Trophoblast cell (in vitro differentiated cells and primary cell): ENCODE measurements around the gene ANKRD65.

Experiments
- DNase-seq, 2 donors: peaks; one replicate each; pipeline ENCODE4 v3.0.0-alpha.2; 2016
- H2AFZ ChIP-seq: 2 replicates; pipeline ENCODE4 v1.6.1; 2013; ENCODE audit warnings: low read length, moderate library complexity, mild to moderate bottlenecking; ENCODE audit not compliant: insufficient read depth, poor library complexity
- H2AK5ac ChIP-seq: 2 replicates; pipeline ENCODE4 v1.6.1; 2013; ENCODE audit warnings: mild to moderate bottlenecking, low read length
- H2BK120ac ChIP-seq: 2 replicates; pipeline ENCODE4 v1.6.1; 2013; ENCODE audit warnings: low read length, mild to moderate bottlenecking, moderate library complexity; ENCODE audit not compliant: insufficient read depth, poor library complexity
- H2BK12ac ChIP-seq: 2 replicates; pipeline ENCODE4 v1.6.1; 2013; ENCODE audit warnings: mild to moderate bottlenecking, low read length, moderate library complexity
- H2BK5ac ChIP-seq: 2 replicates; pipeline ENCODE4 v1.6.1; 2013; ENCODE audit warnings: low read length, low read depth, moderate library complexity, mild to moderate bottlenecking; ENCODE audit not compliant: poor library complexity
- H3K14ac ChIP-seq: 2 replicates; pipeline ENCODE4 v1.6.1; 2013; ENCODE audit warnings: mild to moderate bottlenecking, low read length
- H3K18ac ChIP-seq: 2 replicates; pipeline ENCODE4 v1.6.1; 2013; ENCODE audit warnings: mild to moderate bottlenecking, low read length
- H3K23ac ChIP-seq: 2 replicates; pipeline ENCODE4 v1.6.1; 2013; ENCODE audit warnings: low read length
- H3K27ac ChIP-seq: 2 replicates; pipeline ENCODE4 v1.5.1; 2013; ENCODE audit warnings: low read depth, mild to moderate bottlenecking, inconsistent platforms, low read length, moderate library complexity
- H3K27me3 ChIP-seq: 2 replicates; pipeline ENCODE4 v1.6.1; 2013; ENCODE audit warnings: inconsistent platforms, mild to moderate bottlenecking, low read length, moderate library complexity; ENCODE audit not compliant: insufficient read depth
- H3K36me3 ChIP-seq, 2 experiments: 1 replicate in 1 of 2; 2 replicates in 1 of 2; pipeline ENCODE4 v1.6.1; 2013; ENCODE audit warnings: low read length in 2 of 2, mild to moderate bottlenecking in 2 of 2, moderate library complexity in 1 of 2; ENCODE audit not compliant: insufficient read depth in 2 of 2, control insufficient read depth in 1 of 2
- H3K4ac ChIP-seq: 2 replicates; pipeline ENCODE4 v1.6.1; 2013; ENCODE audit warnings: low read depth, mild to moderate bottlenecking, low read length, moderate library complexity
- H3K4me1 ChIP-seq, 2 experiments: 1 replicate in 1 of 2; 2 replicates in 1 of 2; pipeline ENCODE4 v1.6.1; 2013; ENCODE audit warnings: low read length in 2 of 2, mild to moderate bottlenecking in 2 of 2, moderate library complexity in 1 of 2; ENCODE audit not compliant: insufficient read depth in 2 of 2, control insufficient read depth in 1 of 2
- H3K4me2 ChIP-seq: 2 replicates; pipeline ENCODE4 v1.6.1; 2013; ENCODE audit warnings: inconsistent platforms, mild to moderate bottlenecking, low read length, moderate library complexity
- H3K4me3 ChIP-seq: 2 replicates; pipeline ENCODE4 v1.5.1; 2013; ENCODE audit warnings: mild to moderate bottlenecking, low read depth, low read length, inconsistent platforms
- H3K79me1 ChIP-seq: one replicate; pipeline ENCODE4 v1.6.1; 2013; ENCODE audit warnings: low read length
- H3K79me2 ChIP-seq: 2 replicates; pipeline ENCODE4 v1.6.1; 2013; ENCODE audit warnings: low read length, mild to moderate bottlenecking; ENCODE audit not compliant: control insufficient read depth, insufficient read depth, poor library complexity
- H3K9ac ChIP-seq: 2 replicates; pipeline ENCODE4 v1.6.1; 2013; ENCODE audit warnings: mild to moderate bottlenecking, low read length
- H3K9me3 ChIP-seq: 2 replicates; pipeline ENCODE4 v1.6.1; 2013; ENCODE audit warnings: low read depth, mild to moderate bottlenecking, control low read depth, inconsistent platforms, low read length; ENCODE audit not compliant: insufficient read depth
- H4K12ac ChIP-seq: 2 replicates; pipeline ENCODE4 v1.6.1; 2013; ENCODE audit warnings: low read depth, mild to moderate bottlenecking, low read length, moderate library complexity
- H4K8ac ChIP-seq: 2 replicates; pipeline ENCODE4 v1.6.1; 2013; ENCODE audit warnings: low read depth, mild to moderate bottlenecking, low read length, moderate library complexity
- H4K91ac ChIP-seq: one replicate; pipeline ENCODE4 v1.6.1; 2013; ENCODE audit warnings: low read depth, mild to moderate bottlenecking, low read length, moderate library complexity
- WGBS: extraction: QIAGEN DNeasy Blood & Tissue Kit; methylation state at CpG from one replicate; pipeline ENCODE4 v1.1.7; 2013; ENCODE audit warnings: missing lambda C conversion rate; ENCODE audit not compliant: insufficient read length, insufficient coverage; ENCODE audit errors: extremely low coverage; 5-methylcytosine and 5-hydroxymethylcytosine counted together

Gene ANKRD65

GRCh38 chr1:1437033-1437903, 16.2 kb upstream of the ANKRD65 start:
- DNase-seq = no peak
- H2BK5ac ChIP-seq = no peak overlapping the region
- no peak overlapping the region for H3K9ac ChIP-seq
- no peaks in the 10 kb centered on the region for H3K27me3 ChIP-seq
- peak overlapping the region; percentile 53 for H3K4me3 ChIP-seq
- no peak overlapping the region for H2AK5ac ChIP-seq
- H3K23ac ChIP-seq = no peak overlapping the region
- H2AFZ ChIP-seq = no peak overlapping the region
- H3K4me2 ChIP-seq = peak overlapping the region; percentile 19
- H4K8ac ChIP-seq = no peak overlapping the region
- H3K79me1 ChIP-seq = peaks cover 36% of the 10 kb centered on the region
- H4K12ac ChIP-seq = no peak overlapping the region
- H2BK12ac ChIP-seq = no peak overlapping the region
- peaks cover 20 to 23% of the 10 kb centered on the region in 2 experiments for H3K36me3 ChIP-seq
- peak overlapping the region; percentile 13 for H3K4ac ChIP-seq
- no peak overlapping the region for H3K27ac ChIP-seq
- H3K14ac ChIP-seq = no peak overlapping the region
- no peak overlapping the region for H3K18ac ChIP-seq
- H3K4me1 ChIP-seq = peaks cover 51 to 56% of the 10 kb centered on the region in 2 experiments
- peaks cover 2% of the 10 kb centered on the region for H3K9me3 ChIP-seq
- WGBS = no CpG with 5 or more reads among the region's 31 CpGs
- no peak overlapping the region for H4K91ac ChIP-seq
- H2BK120ac ChIP-seq = no peak overlapping the region
- peaks cover 31% of the 10 kb centered on the region for H3K79me2 ChIP-seq

- no peak overlapping the region for H2BK5ac ChIP-seq
- peaks cover 41% of the 10 kb centered on the region for H3K79me1 ChIP-seq
- no CpG with 5 or more reads among the region's 7 CpGs for WGBS
Observed at GRCh38 chr1:1436630-1437032, 15.6 kb upstream of the ANKRD65 start.

GRCh38 chr1:1435911-1436629, 15.0 kb upstream of the ANKRD65 start:
- WGBS = no CpG with 5 or more reads among the region's 40 CpGs
- peak overlapping the region; percentile 70 for H3K4me3 ChIP-seq
- H4K91ac ChIP-seq = peak overlapping the region; percentile 67
- H2AFZ ChIP-seq = no peak overlapping the region
- H3K23ac ChIP-seq = no peak overlapping the region
- H2BK12ac ChIP-seq = no peak overlapping the region
- peaks cover 35% of the 10 kb centered on the region for H3K79me2 ChIP-seq
- H3K4me2 ChIP-seq = peak overlapping the region; percentile 68
- peaks cover 46% of the 10 kb centered on the region for H3K79me1 ChIP-seq
- H2BK120ac ChIP-seq = peak overlapping the region; percentile 10
- no peaks in the 10 kb centered on the region for H3K27me3 ChIP-seq
- peak overlapping the region; percentile 48 for H4K8ac ChIP-seq
- peak overlapping the region; percentile 67 for H3K9ac ChIP-seq
- peak overlapping the region; percentile 28 for H3K18ac ChIP-seq
- H3K9me3 ChIP-seq = peaks cover 2% of the 10 kb centered on the region
- peak; percentile 41 to 63 for DNase-seq
- no peak overlapping the region for H2BK5ac ChIP-seq
- H3K4me1 ChIP-seq = peaks cover 63 to 68% of the 10 kb centered on the region in 2 experiments
- peak overlapping the region; percentile 7 for H3K27ac ChIP-seq
- peaks cover 20 to 23% of the 10 kb centered on the region in 2 experiments for H3K36me3 ChIP-seq
- H4K12ac ChIP-seq = no peak overlapping the region
- peak overlapping the region; percentile 23 for H3K14ac ChIP-seq
- H2AK5ac ChIP-seq = peak overlapping the region; percentile 6
- H3K4ac ChIP-seq = peak overlapping the region; percentile 85

More at GRCh38 chr1:1436630-1437032, 15.6 kb upstream of the ANKRD65 start:
- Histone ChIP-seq H4K91ac (no peak overlapping the region), H3K27me3 (no peaks in the 10 kb centered on the region), H4K12ac (no peak overlapping the region), H2BK120ac (no peak overlapping the region), H3K79me2 (peaks cover 33% of the 10 kb centered on the region), H3K27ac (no peak overlapping the region), H3K4me1 (peaks cover 57 to 62% of the 10 kb centered on the region in 2 experiments), H4K8ac (no peak overlapping the region), H2AFZ (no peak overlapping the region), H3K36me3 (peaks cover 20 to 23% of the 10 kb centered on the region in 2 experiments), H3K14ac (peak overlapping the region; percentile 23), H2BK12ac (no peak overlapping the region), H3K23ac (no peak overlapping the region), H2AK5ac (no peak overlapping the region), H3K4ac (peak overlapping the region; percentile 13), H3K9ac (no peak overlapping the region), H3K18ac (no peak overlapping the region), H3K4me2 (peak overlapping the region; percentile 68), H3K9me3 (peaks cover 2% of the 10 kb centered on the region), H3K4me3 (peak overlapping the region; percentile 55)
- no peak for DNase-seq

- Histone ChIP-seq H3K4me2 (peak within 1 kb of the TSS; percentile 68), H2BK5ac (peak within 1 kb of the TSS; percentile 98), H3K14ac (peak within 1 kb of the TSS; percentile 97), H3K27me3 (no peaks in the 10 kb centered on the region), H4K8ac (peak within 1 kb of the TSS; percentile 48), H2AFZ (peak within 1 kb of the TSS; percentile 33), H2BK120ac (peak within 1 kb of the TSS; percentile 98), H3K9me3 (peaks cover 2% of the 10 kb centered on the region), H3K79me1 (peaks cover 53% of the 10 kb centered on the region), H3K23ac (no peak within 1 kb of the TSS), H4K12ac (peak within 1 kb of the TSS; percentile 68), H3K79me2 (peaks cover 35% of the 10 kb centered on the region), H3K4me1 (peaks cover 69 to 72% of the 10 kb centered on the region in 2 experiments), H2AK5ac (peak within 1 kb of the TSS; percentile 98), H3K9ac (peak within 1 kb of the TSS; percentile 67), H4K91ac (peak within 1 kb of the TSS; percentile 99), H2BK12ac (peak within 1 kb of the TSS; percentile 97), H3K4ac (peak within 1 kb of the TSS; percentile 85), H3K36me3 (peaks cover 17 to 19% of the 10 kb centered on the region in 2 experiments), H3K27ac (peak within 1 kb of the TSS; percentile 99), H3K4me3 (peak within 1 kb of the TSS; percentile 70), H3K18ac (peak within 1 kb of the TSS; percentile 99)
- WGBS = no CpG with 5 or more reads among the region's 89 CpGs
- peak; percentile 46 to 75 for DNase-seq
Observed at GRCh38 chr1:1435106-1435903, 14.2 kb upstream of the ANKRD65 start, which contains the start of gene VWA1. Gene VWA1 (plus strand): TSS chr1:1435690. CDS start chr1:1435749, 59 bp downstream.
